Measurements from ENCODE around the gene FLOT2. TPM values are rescaled to one million over a fixed set of nuclear protein-coding genes. Genes with fewer than 3 reads are reported as not detected.

The FLOT2 gene
- total RNA-seq, 1 donor = 35.1 TPM

- H2AFZ ChIP-seq (ENCODE audit: low read length) = no peak overlapping the region
- H3K27ac ChIP-seq (ENCODE audit: low read depth, low read length) = peak overlapping the region; percentile 22
- H3K36me3 ChIP-seq (ENCODE audit: insufficient read depth, low read length) = peaks cover 96% of the 10 kb centered on the region
- no peak overlapping the region for H3K4me2 ChIP-seq (ENCODE audit: insufficient read depth, low read length)
- TF ChIP-seq, protein P1, sequence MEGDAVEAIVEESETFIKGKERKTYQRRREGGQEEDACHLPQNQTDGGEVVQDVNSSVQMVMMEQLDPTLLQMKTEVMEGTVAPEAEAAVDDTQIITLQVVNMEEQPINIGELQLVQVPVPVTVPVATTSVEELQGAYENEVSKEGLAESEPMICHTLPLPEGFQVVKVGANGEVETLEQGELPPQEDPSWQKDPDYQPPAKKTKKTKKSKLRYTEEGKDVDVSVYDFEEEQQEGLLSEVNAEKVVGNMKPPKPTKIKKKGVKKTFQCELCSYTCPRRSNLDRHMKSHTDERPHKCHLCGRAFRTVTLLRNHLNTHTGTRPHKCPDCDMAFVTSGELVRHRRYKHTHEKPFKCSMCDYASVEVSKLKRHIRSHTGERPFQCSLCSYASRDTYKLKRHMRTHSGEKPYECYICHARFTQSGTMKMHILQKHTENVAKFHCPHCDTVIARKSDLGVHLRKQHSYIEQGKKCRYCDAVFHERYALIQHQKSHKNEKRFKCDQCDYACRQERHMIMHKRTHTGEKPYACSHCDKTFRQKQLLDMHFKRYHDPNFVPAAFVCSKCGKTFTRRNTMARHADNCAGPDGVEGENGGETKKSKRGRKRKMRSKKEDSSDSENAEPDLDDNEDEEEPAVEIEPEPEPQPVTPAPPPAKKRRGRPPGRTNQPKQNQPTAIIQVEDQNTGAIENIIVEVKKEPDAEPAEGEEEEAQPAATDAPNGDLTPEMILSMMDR (IDR thresholded peaks at IDR 0.05; ENCODE audit: extremely low read depth, low read depth, low read length) = no peak
- H4K20me1 ChIP-seq (ENCODE audit: insufficient read depth, low read length) = peaks cover 27% of the 10 kb centered on the region
- no peaks in the 10 kb centered on the region for H3K9me3 ChIP-seq (ENCODE audit: low read depth, low read length)
- H3K27me3 ChIP-seq (ENCODE audit: insufficient read depth, low read length) = no peaks in the 10 kb centered on the region
- H3K79me2 ChIP-seq (ENCODE audit: insufficient read depth, low read length) = peaks cover 2% of the 10 kb centered on the region
- H3K4me1 ChIP-seq (ENCODE audit: insufficient read depth, low read length) = peaks cover 9% of the 10 kb centered on the region
- no peak for DNase-seq (ENCODE audit: insufficient read length, low spot score, missing footprints)
- no peak overlapping the region for H3K4me3 ChIP-seq (ENCODE audit: insufficient read depth, low read length)
Measured at GRCh38 chr17:28911411-28912045, 14.0 kb upstream of the FLOT2 start.

DNA sequence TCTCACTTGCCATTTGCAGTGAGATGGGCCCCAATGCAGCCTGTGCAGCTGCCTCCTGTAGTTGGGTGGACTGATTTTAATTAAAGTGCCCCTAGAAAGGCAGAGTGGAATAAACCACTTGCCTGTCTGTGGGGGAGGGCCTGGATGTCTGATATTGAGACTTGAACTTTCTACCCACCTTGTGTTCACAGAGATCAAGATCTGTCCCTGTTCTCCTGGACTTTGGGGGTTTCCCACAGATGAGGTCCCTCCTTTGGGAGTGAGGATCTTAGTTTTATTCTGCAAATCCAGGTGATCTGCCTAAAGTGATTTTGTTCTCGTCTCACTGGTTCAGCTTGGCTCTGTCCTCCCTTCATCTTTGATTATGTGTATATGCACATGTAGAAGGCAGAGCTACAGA, 13.0 kb upstream of the FLOT2 start:
- Histone ChIP-seq H3K36me3 (ENCODE audit: insufficient read depth, low read length) (peaks cover 96% of the 10 kb centered on the region), H3K4me3 (ENCODE audit: insufficient read depth, low read length) (no peak overlapping the region), H3K79me2 (ENCODE audit: insufficient read depth, low read length) (peaks cover 2% of the 10 kb centered on the region), H3K4me2 (ENCODE audit: insufficient read depth, low read length) (no peak overlapping the region), H3K27me3 (ENCODE audit: insufficient read depth, low read length) (no peaks in the 10 kb centered on the region), H3K27ac (ENCODE audit: low read depth, low read length) (no peak overlapping the region), H4K20me1 (ENCODE audit: insufficient read depth, low read length) (peaks cover 17% of the 10 kb centered on the region), H2AFZ (ENCODE audit: low read length) (no peak overlapping the region), H3K4me1 (ENCODE audit: insufficient read depth, low read length) (peaks cover 9% of the 10 kb centered on the region), H3K9me3 (ENCODE audit: low read depth, low read length) (no peaks in the 10 kb centered on the region)
- TF ChIP-seq, protein P1 (IDR thresholded peaks at IDR 0.05; ENCODE audit: extremely low read depth, low read depth, low read length) = no peak
- no peak for DNase-seq (ENCODE audit: insufficient read length, low spot score, missing footprints)

GRCh38 chr17:28908640-28909167, 11.2 kb upstream of the FLOT2 start:
- no peak overlapping the region for H3K4me2 ChIP-seq (ENCODE audit: insufficient read depth, low read length)
- no peaks in the 10 kb centered on the region for H3K27me3 ChIP-seq (ENCODE audit: insufficient read depth, low read length)
- H4K20me1 ChIP-seq (ENCODE audit: insufficient read depth, low read length) = peaks cover 17% of the 10 kb centered on the region
- H3K27ac ChIP-seq (ENCODE audit: low read depth, low read length) = no peak overlapping the region
- H3K36me3 ChIP-seq (ENCODE audit: insufficient read depth, low read length) = peaks cover 85% of the 10 kb centered on the region
- no peaks in the 10 kb centered on the region for H3K9me3 ChIP-seq (ENCODE audit: low read depth, low read length)
- no peak overlapping the region for H2AFZ ChIP-seq (ENCODE audit: low read length)
- DNase-seq (ENCODE audit: insufficient read length, low spot score, missing footprints) = peak; percentile 94
- no peak overlapping the region for H3K4me3 ChIP-seq (ENCODE audit: insufficient read depth, low read length)
- H3K79me2 ChIP-seq (ENCODE audit: insufficient read depth, low read length) = peaks cover 2% of the 10 kb centered on the region
- peaks cover 9% of the 10 kb centered on the region for H3K4me1 ChIP-seq (ENCODE audit: insufficient read depth, low read length)
- TF ChIP-seq, protein P1 (IDR thresholded peaks at IDR 0.05; ENCODE audit: extremely low read depth, low read depth, low read length) = no peak

DNA sequence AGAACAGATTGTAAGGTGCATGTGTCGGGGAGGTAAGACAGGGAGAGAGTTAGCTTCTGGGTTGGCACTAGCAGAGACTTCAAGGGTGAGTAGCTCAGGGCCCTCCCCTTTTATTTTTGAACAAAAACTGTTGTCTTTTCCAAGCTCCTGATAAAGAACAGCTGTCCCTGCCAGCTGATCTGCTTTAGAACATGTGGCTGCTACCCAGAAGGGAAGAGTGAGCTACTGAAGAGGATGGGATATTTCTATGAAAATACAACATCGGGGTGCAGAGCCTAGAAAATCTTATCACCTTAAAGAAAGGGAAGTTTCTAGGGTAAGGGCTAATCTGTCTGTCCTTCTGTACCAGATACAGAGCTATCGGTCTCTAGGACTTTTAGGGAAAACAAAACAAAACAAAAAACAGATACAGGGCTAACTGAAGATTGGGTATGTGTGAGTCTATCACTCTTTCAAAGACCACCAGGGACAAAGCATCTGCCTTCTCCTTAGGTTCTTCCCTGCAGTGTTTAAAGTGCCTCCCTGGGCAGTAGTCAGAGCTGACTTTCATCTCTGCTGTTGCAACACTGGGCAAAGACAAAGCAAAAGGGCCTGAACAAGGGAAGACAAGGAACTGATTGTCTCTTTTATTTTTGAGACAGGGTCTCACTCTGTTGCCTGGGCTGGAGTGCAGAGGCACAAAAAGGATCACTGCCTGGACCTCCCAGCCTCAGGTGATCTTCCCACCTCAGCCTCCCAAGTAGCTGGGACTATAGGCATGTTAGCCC, 10.4 kb upstream of the FLOT2 start:
- Histone ChIP-seq H3K79me2 (ENCODE audit: insufficient read depth, low read length) (peaks cover 2% of the 10 kb centered on the region), H3K27ac (ENCODE audit: low read depth, low read length) (no peak overlapping the region), H4K20me1 (ENCODE audit: insufficient read depth, low read length) (peaks cover 21% of the 10 kb centered on the region), H3K4me1 (ENCODE audit: insufficient read depth, low read length) (peaks cover 14% of the 10 kb centered on the region), H3K4me2 (ENCODE audit: insufficient read depth, low read length) (no peak overlapping the region), H2AFZ (ENCODE audit: low read length) (no peak overlapping the region), H3K4me3 (ENCODE audit: insufficient read depth, low read length) (no peak overlapping the region), H3K36me3 (ENCODE audit: insufficient read depth, low read length) (peaks cover 77% of the 10 kb centered on the region), H3K27me3 (ENCODE audit: insufficient read depth, low read length) (no peaks in the 10 kb centered on the region), H3K9me3 (ENCODE audit: low read depth, low read length) (no peaks in the 10 kb centered on the region)
- DNase-seq (ENCODE audit: insufficient read length, low spot score, missing footprints) = no peak
- TF ChIP-seq, protein P1 (IDR thresholded peaks at IDR 0.05; ENCODE audit: extremely low read depth, low read depth, low read length) = no peak
